Measurements from ENCODE around the gene E4F1. TPM values are rescaled to one million over a fixed set of nuclear protein-coding genes. Genes with fewer than 3 reads are reported as not detected.
A peak's percentile ranks its signal among the peaks of the same experiment; 100 is the strongest.

The E4F1 gene
- total RNA-seq, 1 donor from 2014 or later = 37.4 TPM

GRCh38 chr16:2191446-2191706 lies 32.0 kb upstream of the E4F1 start:
- H3K36me3 Mint-ChIP-seq (ENCODE audit: low read depth) = no peaks in the 10 kb centered on the region
- intact Hi-C loops (cut with micrococcal nuclease) = loop anchor here (10.0 kb wide), 1 partner anchor 233 kb away; the partner anchor contains the start of gene CCNF

DNA sequence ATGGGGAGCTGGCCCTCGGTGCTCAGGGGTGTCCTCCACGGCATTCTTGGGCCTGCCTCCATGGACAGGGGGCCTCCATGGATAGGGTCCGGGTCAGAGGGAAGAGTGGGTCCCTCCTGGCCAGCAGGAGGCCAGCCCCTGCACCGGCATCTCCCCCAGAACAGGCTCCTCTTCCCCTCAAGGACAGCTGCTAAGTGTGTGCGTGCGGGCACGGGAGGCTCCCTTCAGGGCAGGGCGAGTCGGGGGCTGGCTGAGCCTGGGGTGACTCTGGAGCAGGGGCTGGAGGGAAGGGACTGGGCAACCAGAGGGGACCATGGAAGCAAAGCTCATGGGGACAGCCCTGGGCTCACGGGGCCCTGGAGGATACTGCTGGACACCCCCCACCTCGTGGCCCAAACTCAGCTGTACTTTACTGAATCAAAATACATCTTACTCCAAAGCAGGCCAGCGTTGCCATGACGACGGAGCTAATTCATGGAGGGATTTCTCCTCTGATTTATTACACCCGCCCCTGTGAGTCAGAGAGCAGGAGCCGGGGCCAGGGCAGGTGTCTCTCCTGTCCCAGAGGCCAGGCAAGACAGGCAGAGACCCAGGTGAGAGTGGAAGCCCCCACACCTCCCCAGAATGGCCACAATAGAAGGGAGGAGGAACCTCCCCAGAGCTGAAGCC lies 29.1 kb upstream of the E4F1 start:
- Mint-ChIP-seq H3K9me3 (no peaks in the 10 kb centered on the region), H3K36me3 (ENCODE audit: low read depth) (no peaks in the 10 kb centered on the region), H3K4me3 (no peak overlapping the region), H3K27me3 (ENCODE audit: insufficient read depth) (peaks cover 32% of the 10 kb centered on the region), H3K27ac (no peak overlapping the region), H3K4me1 (ENCODE audit: low read depth) (no peaks in the 10 kb centered on the region)
- intact Hi-C loops (cut with micrococcal nuclease) = loop anchor here (2.0 to 10.0 kb wide), 2 partner anchors 57 to 231 kb away; partner anchors contain the start of genes CCNF and ECI1
- no peak for DNase-seq (ENCODE audit: low spot score)

More at GRCh38 chr16:2191446-2191706, 32.0 kb upstream of the E4F1 start:
- Mint-ChIP-seq H3K4me1 (ENCODE audit: low read depth) (no peaks in the 10 kb centered on the region), H3K4me3 (no peak overlapping the region), H3K27me3 (ENCODE audit: insufficient read depth) (peaks cover 15% of the 10 kb centered on the region), H3K27ac (no peak overlapping the region), H3K9me3 (no peaks in the 10 kb centered on the region)
- no peak for DNase-seq (ENCODE audit: low spot score)

DNA sequence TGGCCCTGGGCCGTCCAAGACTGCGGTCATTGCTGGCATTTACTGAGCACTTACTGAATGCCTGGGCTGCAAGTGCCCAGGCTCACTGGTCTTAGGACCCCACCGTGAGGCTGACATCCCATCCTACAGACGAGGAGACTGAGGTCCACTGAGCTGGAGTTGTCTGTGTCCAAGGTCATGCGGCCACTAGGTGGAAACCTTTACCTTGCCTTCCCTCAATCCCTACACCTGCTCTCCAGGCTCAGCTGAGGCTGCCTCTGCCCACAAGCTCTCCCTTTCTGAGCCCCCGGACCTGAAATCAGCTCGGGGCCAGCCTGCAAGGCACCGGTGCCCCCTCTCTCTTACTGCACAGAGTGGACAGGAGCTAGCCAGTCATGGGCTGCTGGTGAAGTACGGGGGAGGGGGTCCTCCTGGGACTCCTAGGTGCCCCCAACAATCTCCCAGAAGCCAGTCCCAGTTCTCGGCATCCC lies 28.5 kb upstream of the E4F1 start:
- intact Hi-C loops (cut with micrococcal nuclease) = loop anchor here (1.0 to 10.0 kb wide), 4 partner anchors 56 to 306 kb away; partner anchors contain the start of genes CCNF and ECI1
- Mint-ChIP-seq H3K27ac (no peak overlapping the region), H3K4me1 (ENCODE audit: low read depth) (no peaks in the 10 kb centered on the region), H3K27me3 (ENCODE audit: insufficient read depth) (peaks cover 32% of the 10 kb centered on the region), H3K4me3 (peak overlapping the region; percentile 15), H3K9me3 (no peaks in the 10 kb centered on the region), H3K36me3 (ENCODE audit: low read depth) (no peaks in the 10 kb centered on the region)
- DNase-seq (ENCODE audit: low spot score) = peak; percentile 25

GRCh38 chr16:2195322-2196161 lies 27.8 kb upstream of the E4F1 start:
- H3K27ac Mint-ChIP-seq = no peak overlapping the region
- H3K36me3 Mint-ChIP-seq (ENCODE audit: low read depth) = no peaks in the 10 kb centered on the region
- H3K27me3 Mint-ChIP-seq (ENCODE audit: insufficient read depth) = peaks cover 33% of the 10 kb centered on the region
- H3K4me1 Mint-ChIP-seq (ENCODE audit: low read depth) = no peaks in the 10 kb centered on the region
- no peak for DNase-seq (ENCODE audit: low spot score)
- no peaks in the 10 kb centered on the region for H3K9me3 Mint-ChIP-seq
- intact Hi-C loops (cut with micrococcal nuclease) = loop anchor here (1.0 to 10.0 kb wide), 4 partner anchors 55 to 306 kb away; partner anchors contain the start of genes CCNF and ECI1
- H3K4me3 Mint-ChIP-seq = no peak overlapping the region

- Mint-ChIP-seq H3K9me3 (no peaks in the 10 kb centered on the region), H3K4me3 (peak within 1 kb of the TSS; percentile 49), H3K4me1 (ENCODE audit: low read depth) (no peaks in the 10 kb centered on the region), H3K27me3 (ENCODE audit: insufficient read depth) (peaks cover 34% of the 10 kb centered on the region), H3K36me3 (ENCODE audit: low read depth) (no peaks in the 10 kb centered on the region), H3K27ac (no peak within 1 kb of the TSS)
- no peak for DNase-seq (ENCODE audit: low spot score)
- intact Hi-C loops (cut with micrococcal nuclease) = loop anchor here (5.0 to 10.0 kb wide), 2 partner anchors 174 to 228 kb away; partner anchors contain the start of gene CCNF
These were observed 27.0 kb upstream of the E4F1 start, which contains the start of gene CASKIN1 for GRCh38 chr16:2196162-2196980. CASKIN1 (minus strand) TSS chr16:2196605; CDS start chr16:2196432, 173 bp downstream.

DNA sequence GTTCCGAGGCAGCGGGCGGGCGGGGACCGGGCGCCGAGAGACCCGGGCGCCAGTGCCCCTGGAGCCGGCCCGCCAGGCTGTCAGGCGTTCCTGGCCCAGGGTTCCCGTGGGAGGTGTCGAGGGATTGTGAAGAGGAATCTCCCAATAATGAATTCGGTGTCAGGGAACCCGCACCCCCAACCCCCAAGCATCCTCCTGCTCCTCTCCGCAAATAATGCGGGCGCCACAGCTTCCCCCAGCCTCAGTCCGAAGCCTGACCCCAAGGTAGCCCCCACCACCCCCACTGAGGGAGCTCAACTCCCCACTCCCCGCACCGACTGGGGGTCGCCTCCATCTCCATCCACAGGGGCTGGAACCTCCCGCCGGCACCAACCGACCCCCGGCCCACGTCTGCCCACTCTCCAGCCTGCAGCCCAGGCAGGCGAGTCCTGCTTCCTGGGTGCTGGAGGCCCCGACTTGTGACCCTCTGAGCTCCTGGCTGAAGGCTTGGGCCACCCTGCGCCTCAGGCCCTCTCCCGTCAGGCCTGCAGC lies 26.3 kb upstream of the E4F1 start:
- DNase-seq (ENCODE audit: low spot score) = no peak
- H3K9me3 Mint-ChIP-seq = no peaks in the 10 kb centered on the region
- H3K4me3 Mint-ChIP-seq = peak overlapping the region; percentile 49
- intact Hi-C loops (cut with micrococcal nuclease) = loop anchor here (5.0 to 10.0 kb wide), 2 partner anchors 175 to 228 kb away; partner anchors contain the start of gene CCNF
- no peaks in the 10 kb centered on the region for H3K4me1 Mint-ChIP-seq (ENCODE audit: low read depth)
- H3K27me3 Mint-ChIP-seq (ENCODE audit: insufficient read depth) = peaks cover 39% of the 10 kb centered on the region
- H3K36me3 Mint-ChIP-seq (ENCODE audit: low read depth) = no peaks in the 10 kb centered on the region
- no peak overlapping the region for H3K27ac Mint-ChIP-seq

DNA sequence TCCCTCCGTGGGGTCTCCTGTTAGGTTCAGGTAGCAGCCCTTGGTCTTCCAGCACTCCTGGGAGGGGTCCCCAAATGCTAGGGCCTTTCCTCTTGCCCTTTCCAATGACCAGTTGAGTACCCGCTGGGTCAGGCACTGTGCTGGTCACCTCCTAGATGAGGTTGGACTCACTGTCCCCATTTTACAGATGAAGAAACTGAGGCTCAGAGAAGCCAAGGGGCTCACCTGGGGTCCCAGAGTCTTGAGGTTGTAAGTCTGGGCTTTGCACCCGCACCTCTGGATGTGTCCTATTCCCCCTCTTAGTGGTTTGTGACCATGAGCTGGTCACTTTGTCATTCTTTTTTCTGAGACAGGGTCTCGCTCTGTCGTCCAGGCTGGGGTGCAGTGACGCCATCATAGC lies 25.6 kb upstream of the E4F1 start:
- no peak for DNase-seq (ENCODE audit: low spot score)
- no peaks in the 10 kb centered on the region for H3K36me3 Mint-ChIP-seq (ENCODE audit: low read depth)
- no peaks in the 10 kb centered on the region for H3K9me3 Mint-ChIP-seq
- peak overlapping the region; percentile 64 for H3K4me3 Mint-ChIP-seq
- H3K27me3 Mint-ChIP-seq (ENCODE audit: insufficient read depth) = peaks cover 36% of the 10 kb centered on the region
- H3K27ac Mint-ChIP-seq = no peak overlapping the region
- no peaks in the 10 kb centered on the region for H3K4me1 Mint-ChIP-seq (ENCODE audit: low read depth)
- intact Hi-C loops (cut with micrococcal nuclease) = loop anchor here (5.0 to 10.0 kb wide), 2 partner anchors 175 to 227 kb away; partner anchors contain the start of gene CCNF

DNA sequence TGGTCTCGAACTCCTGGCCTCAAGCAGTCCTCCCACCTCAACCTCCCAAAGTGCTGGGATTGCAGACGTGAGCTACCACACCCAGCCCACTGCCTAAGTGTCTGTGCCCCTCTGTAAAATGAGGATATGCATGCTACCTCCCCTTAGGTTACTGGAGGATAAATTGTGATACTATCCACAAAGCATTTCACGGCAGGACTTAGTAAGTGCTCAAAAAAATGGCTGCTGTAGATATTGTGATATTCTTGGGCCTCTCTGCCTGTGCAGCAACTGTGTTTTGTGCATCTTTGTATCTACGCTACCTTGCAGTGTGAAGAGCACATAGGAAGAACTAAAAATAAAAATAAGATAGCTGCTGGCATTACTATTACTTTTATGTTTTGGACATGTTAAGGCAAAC lies 25.1 kb upstream of the E4F1 start:
- H3K4me3 Mint-ChIP-seq = peak overlapping the region; percentile 64
- no peak overlapping the region for H3K27ac Mint-ChIP-seq
- no peaks in the 10 kb centered on the region for H3K9me3 Mint-ChIP-seq
- H3K27me3 Mint-ChIP-seq (ENCODE audit: insufficient read depth) = peaks cover 36% of the 10 kb centered on the region
- H3K4me1 Mint-ChIP-seq (ENCODE audit: low read depth) = no peaks in the 10 kb centered on the region
- intact Hi-C loops (cut with micrococcal nuclease) = loop anchor here (5.0 to 10.0 kb wide), 2 partner anchors 176 to 227 kb away; partner anchors contain the start of gene CCNF
- no peak for DNase-seq (ENCODE audit: low spot score)
- no peaks in the 10 kb centered on the region for H3K36me3 Mint-ChIP-seq (ENCODE audit: low read depth)

- H3K4me3 Mint-ChIP-seq = no peak overlapping the region
- no peaks in the 10 kb centered on the region for H3K9me3 Mint-ChIP-seq
- no peak for DNase-seq (ENCODE audit: low spot score)
- no peak overlapping the region for H3K27ac Mint-ChIP-seq
- intact Hi-C loops (cut with micrococcal nuclease) = loop anchor here (5.0 to 10.0 kb wide), 2 partner anchors 177 to 226 kb away; partner anchors contain the start of gene CCNF
- H3K4me1 Mint-ChIP-seq (ENCODE audit: low read depth) = peaks cover 4% of the 10 kb centered on the region
- H3K27me3 Mint-ChIP-seq (ENCODE audit: insufficient read depth) = peaks cover 35% of the 10 kb centered on the region
- H3K36me3 Mint-ChIP-seq (ENCODE audit: low read depth) = no peaks in the 10 kb centered on the region
These were observed 24.3 kb upstream of the E4F1 start for GRCh38 chr16:2199095-2199494.

GRCh38 chr16:2199621-2200139 lies 23.7 kb upstream of the E4F1 start:
- Mint-ChIP-seq H3K4me3 (no peak overlapping the region), H3K9me3 (no peaks in the 10 kb centered on the region)

DNA sequence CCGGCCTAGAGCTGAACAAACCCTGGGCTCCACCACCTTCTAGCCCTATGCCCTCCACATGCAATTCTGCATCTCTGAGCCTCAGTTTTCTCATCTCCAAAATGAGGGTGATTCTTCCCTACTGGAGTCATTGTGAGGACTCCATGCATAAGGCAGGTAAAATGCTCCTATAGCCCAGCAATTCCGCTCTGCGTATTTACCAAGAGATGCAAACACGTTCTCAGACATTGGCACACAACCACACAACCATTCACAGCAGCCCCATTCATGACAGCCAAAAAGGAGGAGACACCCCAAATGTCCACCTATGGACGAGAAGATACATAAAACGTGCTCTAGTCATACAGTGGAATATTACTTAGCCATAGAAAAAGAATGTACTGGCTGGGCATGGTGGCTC lies 23.1 kb upstream of the E4F1 start:
- no peaks in the 10 kb centered on the region for H3K9me3 Mint-ChIP-seq
- H3K27ac Mint-ChIP-seq = no peak overlapping the region
- intact Hi-C loops (cut with micrococcal nuclease) = no loop called here
- no peak for DNase-seq (ENCODE audit: low spot score)
- H3K4me1 Mint-ChIP-seq (ENCODE audit: low read depth) = peaks cover 11% of the 10 kb centered on the region
- H3K27me3 Mint-ChIP-seq (ENCODE audit: insufficient read depth) = peaks cover 29% of the 10 kb centered on the region
- H3K36me3 Mint-ChIP-seq (ENCODE audit: low read depth) = no peaks in the 10 kb centered on the region
- no peak overlapping the region for H3K4me3 Mint-ChIP-seq

More at GRCh38 chr16:2199621-2200139, 23.7 kb upstream of the E4F1 start:
- Mint-ChIP-seq H3K36me3 (ENCODE audit: low read depth) (no peaks in the 10 kb centered on the region), H3K27ac (no peak overlapping the region), H3K27me3 (ENCODE audit: insufficient read depth) (peaks cover 34% of the 10 kb centered on the region), H3K4me1 (ENCODE audit: low read depth) (peaks cover 10% of the 10 kb centered on the region)
- intact Hi-C loops (cut with micrococcal nuclease) = loop anchor here (5.0 to 10.0 kb wide), 2 partner anchors 177 to 225 kb away; partner anchors contain the start of gene CCNF
- no peak for DNase-seq (ENCODE audit: low spot score)
